MM.1S (cell line): ENCODE results near the gene ATG5.

Source experiments
- CTCF ChIP-seq: fragments of 300-600 bp; sonication (generic); IDR thresholded peaks from 2 replicates; pipeline ENCODE4 v1.5.1; 2016; ENCODE audit warnings: antibody characterized with exemption, low read length, mixed read lengths
- EZH2 ChIP-seq: fragments of 300-600 bp; sonication (generic); optimal IDR thresholded peaks from 2 replicates; pipeline ENCODE3; 2017; ENCODE audit warnings: low read depth, mild to moderate bottlenecking, antibody characterized with exemption, low read length, mixed read lengths
- EZH2phosphoT487 ChIP-seq: fragments of 300-600 bp; sonication (generic); IDR thresholded peaks from 2 replicates; pipeline ENCODE4 v1.6.1; 2018; ENCODE audit warnings: antibody characterized with exemption, low read length

- TF ChIP-seq CTCF (no peak), EZH2 (no peak), EZH2phosphoT487 (no peak)
These were observed 189.5 kb downstream of the ATG5 start for GRCh38 chr6:106135911-106136571.
